ENCODE results near the gene PDE6B. TPM values are rescaled to one million over a fixed set of nuclear protein-coding genes. Genes with fewer than 3 reads are reported as not detected.
"Not testable (repeated sequence)": the region's sequence is repeated elsewhere in the genome, so short reads cannot be mapped to it uniquely, and the experiment has no call there.

The PDE6B gene
- total RNA-seq, 1 donor from 2014 or later, result 12.2 TPM

DNA sequence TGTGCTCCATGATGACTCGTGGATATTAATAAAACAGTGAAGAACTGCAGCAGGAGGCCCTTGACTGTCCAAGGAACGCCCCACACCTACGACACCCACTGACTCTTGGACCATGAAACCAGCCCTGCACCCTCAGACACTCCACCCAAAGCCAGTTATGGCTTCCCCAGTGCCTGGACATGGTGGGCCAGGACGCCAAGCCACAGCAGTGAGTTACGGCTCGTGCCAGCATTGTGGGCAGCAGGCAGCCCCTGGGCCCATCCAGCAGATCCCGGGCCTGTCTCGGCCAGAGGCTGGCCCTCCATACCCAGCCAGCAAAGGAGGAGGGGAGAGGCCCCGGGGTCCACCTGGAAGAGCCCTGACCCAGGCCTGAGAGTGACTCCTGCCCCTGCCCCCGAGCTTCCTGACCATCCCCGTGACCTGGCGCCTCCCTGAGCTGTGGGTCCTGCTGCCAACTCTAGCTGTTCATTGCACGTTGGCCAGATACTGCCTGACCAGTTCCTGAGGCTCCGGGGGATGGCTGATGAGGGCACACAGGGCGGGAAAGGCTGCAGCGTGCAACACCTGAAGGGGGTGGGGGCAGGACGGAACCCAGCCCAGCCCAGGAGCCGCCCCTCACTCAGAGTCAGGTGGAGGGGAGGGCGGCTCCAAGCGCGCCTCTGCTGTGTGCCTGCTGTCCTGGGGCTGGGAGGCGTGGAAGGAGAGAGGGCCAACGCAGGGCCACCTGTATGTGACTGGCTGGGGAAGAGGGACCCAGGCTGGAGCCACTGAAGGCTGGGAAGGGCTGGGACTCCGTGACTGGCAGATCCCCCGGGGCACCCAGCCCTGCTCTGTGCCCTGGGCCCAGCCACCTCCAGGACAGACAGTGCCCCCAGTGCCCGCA, 62.8 kb downstream of the PDE6B start:
- peak overlapping the region; percentile 54 for H3K4me3 Mint-ChIP-seq
- peaks cover 3% of the 10 kb centered on the region for H3K4me1 Mint-ChIP-seq (ENCODE audit: unreplicated experiment)
- DNase-seq (ENCODE audit: extremely low spot score, unreplicated experiment), result peak; percentile 68
- TF ChIP-seq, protein P1, sequence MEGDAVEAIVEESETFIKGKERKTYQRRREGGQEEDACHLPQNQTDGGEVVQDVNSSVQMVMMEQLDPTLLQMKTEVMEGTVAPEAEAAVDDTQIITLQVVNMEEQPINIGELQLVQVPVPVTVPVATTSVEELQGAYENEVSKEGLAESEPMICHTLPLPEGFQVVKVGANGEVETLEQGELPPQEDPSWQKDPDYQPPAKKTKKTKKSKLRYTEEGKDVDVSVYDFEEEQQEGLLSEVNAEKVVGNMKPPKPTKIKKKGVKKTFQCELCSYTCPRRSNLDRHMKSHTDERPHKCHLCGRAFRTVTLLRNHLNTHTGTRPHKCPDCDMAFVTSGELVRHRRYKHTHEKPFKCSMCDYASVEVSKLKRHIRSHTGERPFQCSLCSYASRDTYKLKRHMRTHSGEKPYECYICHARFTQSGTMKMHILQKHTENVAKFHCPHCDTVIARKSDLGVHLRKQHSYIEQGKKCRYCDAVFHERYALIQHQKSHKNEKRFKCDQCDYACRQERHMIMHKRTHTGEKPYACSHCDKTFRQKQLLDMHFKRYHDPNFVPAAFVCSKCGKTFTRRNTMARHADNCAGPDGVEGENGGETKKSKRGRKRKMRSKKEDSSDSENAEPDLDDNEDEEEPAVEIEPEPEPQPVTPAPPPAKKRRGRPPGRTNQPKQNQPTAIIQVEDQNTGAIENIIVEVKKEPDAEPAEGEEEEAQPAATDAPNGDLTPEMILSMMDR (conservative IDR thresholded peaks at IDR 0.05), result no peak
- H3K27me3 Mint-ChIP-seq, result no peaks in the 10 kb centered on the region
- peak overlapping the region; percentile 67 for H3K27ac Mint-ChIP-seq
- H3K36me3 Mint-ChIP-seq, result no peaks in the 10 kb centered on the region
- H3K9me3 Mint-ChIP-seq, result no peaks in the 10 kb centered on the region

DNA sequence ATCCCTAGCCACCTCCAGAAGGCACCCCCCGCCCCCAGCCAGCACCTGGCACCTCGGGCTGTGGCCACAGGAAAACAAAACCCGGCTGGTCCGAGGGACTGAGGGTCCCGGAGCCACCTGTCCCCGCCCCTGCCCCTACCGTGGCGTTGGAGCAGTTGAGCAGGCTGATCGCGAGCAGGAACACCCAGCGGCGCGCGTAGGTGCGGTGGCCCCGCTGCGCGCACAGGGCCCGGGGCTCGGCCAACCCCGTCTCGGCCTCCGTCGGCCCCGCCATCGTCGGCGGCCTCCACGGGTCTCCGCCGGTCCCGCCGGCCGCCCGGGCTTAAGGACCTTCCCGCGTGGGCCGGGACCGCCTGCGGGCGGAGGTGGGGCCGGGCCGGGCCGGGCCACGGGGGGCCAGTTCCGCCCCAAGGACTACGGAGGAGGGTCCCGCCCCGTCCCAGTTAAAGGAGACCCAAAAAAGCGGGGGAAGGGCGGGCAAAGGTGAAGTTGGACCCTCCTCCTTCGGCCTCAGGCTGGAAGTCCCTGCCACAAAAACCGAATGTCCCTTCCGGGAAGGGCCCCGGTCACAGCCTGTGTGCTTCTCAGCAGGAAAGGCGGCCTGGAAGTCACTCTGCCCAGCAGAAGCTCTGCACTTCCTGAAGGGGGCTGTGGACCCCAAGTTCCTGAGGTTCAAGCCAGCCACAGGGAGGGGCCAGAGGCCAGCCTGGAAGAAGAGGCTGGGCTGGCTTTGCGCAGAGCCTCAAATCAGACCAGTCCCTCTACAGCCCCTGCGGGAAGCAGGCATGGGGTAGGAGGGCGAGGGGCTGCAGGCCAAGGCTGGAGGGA, 63.7 kb downstream of the PDE6B start, which contains the start of gene SLC49A3:
SLC49A3 (minus strand) TSS at position 298 of the 828 bp plus-strand sequence; CDS start at position 274, 24 bp downstream.
- H3K4me3 Mint-ChIP-seq, result peak within 1 kb of the TSS; percentile 54
- no peaks in the 10 kb centered on the region for H3K36me3 Mint-ChIP-seq
- peak; percentile 64 for DNase-seq (ENCODE audit: extremely low spot score, unreplicated experiment)
- TF ChIP-seq, protein P1 (conservative IDR thresholded peaks at IDR 0.05), result no peak
- peak within 1 kb of the TSS; percentile 67 for H3K27ac Mint-ChIP-seq
- no peaks in the 10 kb centered on the region for H3K9me3 Mint-ChIP-seq
- no peaks in the 10 kb centered on the region for H3K27me3 Mint-ChIP-seq
- H3K4me1 Mint-ChIP-seq (ENCODE audit: unreplicated experiment), result peaks cover 3% of the 10 kb centered on the region

DNA sequence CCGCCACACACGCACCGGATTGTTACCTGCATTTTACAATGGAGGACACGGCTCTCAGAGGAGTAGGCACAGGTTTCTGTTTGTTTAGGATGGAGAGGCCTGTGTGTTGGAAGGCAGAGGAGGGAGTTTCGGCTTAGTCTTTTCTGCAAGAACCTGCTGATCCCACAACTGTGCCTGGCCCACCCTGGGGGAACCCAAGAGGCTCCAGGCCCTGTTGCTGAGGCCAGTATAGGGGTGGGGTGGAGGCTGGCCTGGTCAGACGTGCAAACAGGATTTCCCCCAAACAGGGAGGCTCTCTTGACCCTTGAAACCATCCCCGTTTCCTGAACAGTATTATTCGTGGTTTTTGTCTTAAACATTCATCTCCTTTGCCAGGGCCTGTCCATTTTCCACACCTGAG, 64.3 kb downstream of the PDE6B start:
- peak overlapping the region; percentile 31 for H3K4me3 Mint-ChIP-seq
- peaks cover 4% of the 10 kb centered on the region for H3K27me3 Mint-ChIP-seq
- TF ChIP-seq, protein P1 (conservative IDR thresholded peaks at IDR 0.05), result no peak
- no peak for DNase-seq (ENCODE audit: extremely low spot score, unreplicated experiment)
- H3K9me3 Mint-ChIP-seq, result no peaks in the 10 kb centered on the region
- peaks cover 3% of the 10 kb centered on the region for H3K4me1 Mint-ChIP-seq (ENCODE audit: unreplicated experiment)
- no peak overlapping the region for H3K27ac Mint-ChIP-seq
- no peaks in the 10 kb centered on the region for H3K36me3 Mint-ChIP-seq

DNA sequence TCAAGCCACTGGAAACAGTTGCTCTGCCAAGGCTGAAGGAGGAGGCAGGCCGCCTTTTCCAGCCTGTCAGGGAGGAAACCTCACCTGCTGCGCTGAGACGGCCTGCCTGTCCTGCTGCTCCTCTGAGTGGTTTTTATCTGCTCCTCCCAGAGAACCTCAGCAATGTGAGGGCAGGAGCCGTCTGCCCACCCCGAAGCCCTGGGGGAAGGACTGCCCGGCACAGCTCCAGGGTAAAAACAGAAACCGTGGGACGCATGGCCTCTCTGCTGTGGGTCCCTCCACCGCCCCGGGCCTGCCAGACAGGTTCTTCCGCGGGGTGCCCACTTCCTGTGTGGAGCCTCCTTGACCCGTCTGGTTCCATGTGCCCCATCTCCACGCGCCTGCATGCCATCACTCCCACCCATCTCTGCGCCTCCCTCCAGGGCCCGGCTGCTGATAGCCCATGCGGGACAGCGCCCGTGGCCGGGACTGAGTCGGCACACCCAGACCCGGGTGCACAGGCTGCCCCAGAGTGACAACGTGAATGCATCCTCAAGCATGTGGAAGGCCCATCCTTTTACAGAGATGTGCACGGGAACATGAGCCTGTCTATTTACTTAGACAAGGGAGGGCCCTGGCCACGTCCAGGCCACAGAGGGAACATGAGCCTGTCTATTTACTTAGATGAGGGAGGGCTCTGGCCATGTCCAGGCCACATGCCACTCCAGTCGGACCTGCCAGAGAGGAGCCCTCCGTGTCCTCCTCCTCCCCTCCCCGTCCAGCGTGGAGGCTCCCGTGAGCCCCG, 67.6 kb downstream of the PDE6B start:
- Mint-ChIP-seq H3K27me3 (peaks cover 6% of the 10 kb centered on the region), H3K9me3 (no peaks in the 10 kb centered on the region), H3K4me1 (ENCODE audit: unreplicated experiment) (no peaks in the 10 kb centered on the region), H3K27ac (no peak overlapping the region), H3K4me3 (no peak overlapping the region), H3K36me3 (no peaks in the 10 kb centered on the region)
- TF ChIP-seq, protein P1 (conservative IDR thresholded peaks at IDR 0.05), result no peak
- no peak for DNase-seq (ENCODE audit: extremely low spot score, unreplicated experiment)

DNA sequence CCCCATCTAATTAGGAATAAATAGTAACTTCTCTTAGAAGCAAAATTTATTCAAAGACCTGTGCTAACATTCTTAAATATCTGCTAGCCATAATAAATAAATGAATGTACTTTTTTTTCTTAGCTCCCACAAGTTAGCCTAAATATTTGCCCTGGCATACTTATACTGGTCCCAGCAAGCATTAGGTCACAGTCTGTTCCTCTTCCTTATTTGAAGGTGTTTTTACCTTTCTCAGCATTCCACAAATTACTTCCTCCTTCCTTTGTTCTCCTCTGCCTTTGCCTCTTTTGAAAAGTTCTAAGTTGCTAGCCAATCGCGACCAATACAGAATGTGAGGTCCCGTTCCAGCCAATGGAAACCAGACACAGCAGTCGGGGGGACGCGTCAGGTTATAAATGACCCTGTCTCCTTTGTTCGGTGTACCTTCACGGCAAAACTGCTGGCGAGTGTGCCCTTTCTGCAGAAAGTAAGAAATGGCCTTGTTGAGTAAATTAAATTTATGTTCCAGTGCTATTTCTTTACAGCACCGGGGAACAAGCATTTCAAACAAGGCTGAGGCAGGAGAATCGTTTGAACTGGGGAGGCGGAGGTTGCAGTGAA, 69.1 kb downstream of the PDE6B start:
- H3K4me3 Mint-ChIP-seq; DNase-seq (ENCODE audit: extremely low spot score, unreplicated experiment); H3K9me3 Mint-ChIP-seq; H3K27me3 Mint-ChIP-seq; H3K27ac Mint-ChIP-seq; H3K36me3 Mint-ChIP-seq; H3K4me1 Mint-ChIP-seq (ENCODE audit: unreplicated experiment): not testable (repeated sequence)

Data from type B pancreatic cell (in vitro differentiated cells).